ENCODE data around the gene CACNA2D3. TPM values are rescaled to one million over a fixed set of nuclear protein-coding genes. Genes with fewer than 3 reads are reported as not detected.

CACNA2D3 gene
- total RNA-seq, 4 donors from 2014 or later: 0.30 to 9.6 (median 3.9) TPM

DNA sequence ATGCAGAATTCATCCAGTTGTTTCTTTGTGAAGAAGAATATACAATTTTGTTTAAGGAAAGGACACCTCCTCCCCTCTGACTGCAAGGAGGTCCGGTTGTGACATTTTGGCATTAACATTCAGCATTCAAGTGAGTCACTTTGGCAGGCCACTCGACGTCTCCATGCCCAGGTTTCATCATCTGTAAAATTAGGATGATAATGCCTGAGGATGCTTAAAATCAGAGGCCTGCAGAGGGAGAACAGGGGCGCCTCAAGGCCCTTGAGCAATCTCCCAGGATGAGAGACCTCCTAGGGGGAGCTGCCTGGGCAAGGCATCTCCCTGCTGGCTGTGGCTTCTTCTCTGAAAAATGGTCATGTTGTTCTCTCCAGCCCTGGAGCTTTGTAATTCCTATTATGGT, 236.0 kb downstream of the CACNA2D3 start:
- Histone ChIP-seq H3K4me1 (peaks cover 0 to 9% (median 0%) of the 10 kb centered on the region in 4 donors), H3K27ac (no peak overlapping the region), H3K9me3 (no peaks in the 10 kb centered on the region), H3K36me3 (no peaks in the 10 kb centered on the region), H3K4me3 (no peak overlapping the region), H3K27me3 (no peaks in the 10 kb centered on the region)
- DNase-seq (ENCODE audit: low spot score in 2 of 2): peak in 1 of 2 donors; percentile 11
- 70 to 73% methylated on average over 4 of the region's 4 CpGs for whole genome bisulfite sequencing, 2 donors
- TF ChIP-seq POLR2A (IDR thresholded peaks at IDR 0.05) (no peak), EP300 (IDR thresholded peaks at IDR 0.05) (no peak)
- TF ChIP-seq, protein P1, sequence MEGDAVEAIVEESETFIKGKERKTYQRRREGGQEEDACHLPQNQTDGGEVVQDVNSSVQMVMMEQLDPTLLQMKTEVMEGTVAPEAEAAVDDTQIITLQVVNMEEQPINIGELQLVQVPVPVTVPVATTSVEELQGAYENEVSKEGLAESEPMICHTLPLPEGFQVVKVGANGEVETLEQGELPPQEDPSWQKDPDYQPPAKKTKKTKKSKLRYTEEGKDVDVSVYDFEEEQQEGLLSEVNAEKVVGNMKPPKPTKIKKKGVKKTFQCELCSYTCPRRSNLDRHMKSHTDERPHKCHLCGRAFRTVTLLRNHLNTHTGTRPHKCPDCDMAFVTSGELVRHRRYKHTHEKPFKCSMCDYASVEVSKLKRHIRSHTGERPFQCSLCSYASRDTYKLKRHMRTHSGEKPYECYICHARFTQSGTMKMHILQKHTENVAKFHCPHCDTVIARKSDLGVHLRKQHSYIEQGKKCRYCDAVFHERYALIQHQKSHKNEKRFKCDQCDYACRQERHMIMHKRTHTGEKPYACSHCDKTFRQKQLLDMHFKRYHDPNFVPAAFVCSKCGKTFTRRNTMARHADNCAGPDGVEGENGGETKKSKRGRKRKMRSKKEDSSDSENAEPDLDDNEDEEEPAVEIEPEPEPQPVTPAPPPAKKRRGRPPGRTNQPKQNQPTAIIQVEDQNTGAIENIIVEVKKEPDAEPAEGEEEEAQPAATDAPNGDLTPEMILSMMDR (IDR thresholded peaks at IDR 0.05): no peak

DNA sequence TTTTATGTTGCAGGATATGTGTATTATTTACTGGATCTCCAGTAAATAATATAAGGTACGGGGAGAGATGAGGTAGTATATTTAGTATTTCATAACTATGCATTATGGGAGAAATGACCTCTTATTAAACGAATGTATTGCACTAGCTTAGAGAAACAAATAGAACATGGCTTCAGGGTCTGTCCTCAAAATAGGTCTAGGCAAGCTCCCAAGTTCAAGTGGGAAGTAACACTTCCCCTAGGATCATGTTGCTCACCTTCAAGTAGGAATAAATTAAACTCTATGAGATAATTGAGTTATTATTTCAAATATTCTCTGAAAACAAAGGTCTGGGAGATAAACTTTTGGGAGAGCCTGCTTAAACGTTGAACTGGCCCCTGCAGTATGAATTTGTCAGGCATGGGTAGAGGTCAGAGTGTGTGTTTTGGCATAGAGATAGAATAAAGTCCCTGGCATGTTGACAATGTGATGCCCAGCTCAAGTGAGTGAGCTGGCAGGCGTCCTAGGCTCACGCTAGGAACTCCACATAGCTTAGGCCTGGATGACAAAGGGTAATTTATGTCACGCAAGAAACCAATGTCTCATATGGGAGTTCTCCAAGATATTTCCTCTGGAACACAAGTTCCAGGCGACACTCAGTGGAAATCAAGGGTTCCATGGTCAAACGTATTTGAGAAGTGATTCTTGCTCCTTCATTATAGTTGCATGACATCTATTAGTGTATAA, 236.8 kb downstream of the CACNA2D3 start:
- Histone ChIP-seq H3K9me3 (no peaks in the 10 kb centered on the region), H3K27ac (no peak overlapping the region), H3K36me3 (no peaks in the 10 kb centered on the region), H3K4me3 (no peak overlapping the region), H3K27me3 (no peaks in the 10 kb centered on the region), H3K4me1 (peaks cover 0 to 5% (median 0%) of the 10 kb centered on the region in 4 donors)
- no peak for DNase-seq (ENCODE audit: low spot score in 2 of 2)
- WGBS, 2 donors: 54 to 61% methylated on average over 8 of the region's 8 CpGs
- TF ChIP-seq POLR2A (IDR thresholded peaks at IDR 0.05) (no peak), EP300 (IDR thresholded peaks at IDR 0.05) (no peak)
- TF ChIP-seq, protein P1 (IDR thresholded peaks at IDR 0.05): no peak

- Histone ChIP-seq H3K27me3 (no peaks in the 10 kb centered on the region), H3K27ac (no peak overlapping the region), H3K4me3 (no peak overlapping the region), H3K36me3 (no peaks in the 10 kb centered on the region), H3K9me3 (no peaks in the 10 kb centered on the region), H3K4me1 (peaks cover 0 to 5% (median 0%) of the 10 kb centered on the region in 4 donors)
- no peak for DNase-seq (ENCODE audit: low spot score in 2 of 2)
- 46 to 49% methylated on average over 3 of the region's 3 CpGs for WGBS, 2 donors
- TF ChIP-seq EP300 (IDR thresholded peaks at IDR 0.05): no peak
- TF ChIP-seq POLR2A (IDR thresholded peaks at IDR 0.05): no peak
- TF ChIP-seq, protein P1 (IDR thresholded peaks at IDR 0.05): no peak
These were observed 238.0 kb downstream of the CACNA2D3 start for GRCh38 chr3:54360320-54360719.

- H3K4me1 ChIP-seq: peaks cover 0 to 2% (median 0%) of the 10 kb centered on the region in 4 donors
- H3K27me3 ChIP-seq: no peaks in the 10 kb centered on the region
- H3K4me3 ChIP-seq: no peak overlapping the region
- H3K27ac ChIP-seq: no peak overlapping the region
- no peaks in the 10 kb centered on the region for H3K9me3 ChIP-seq
- 90 to 96% methylated on average over 7 of the region's 7 CpGs for WGBS, 2 donors
- no peaks in the 10 kb centered on the region for H3K36me3 ChIP-seq
- DNase-seq (ENCODE audit: low spot score in 2 of 2): no peak
- TF ChIP-seq, protein P1 (IDR thresholded peaks at IDR 0.05): no peak
- TF ChIP-seq EP300 (IDR thresholded peaks at IDR 0.05): no peak
- no peak for TF ChIP-seq POLR2A (IDR thresholded peaks at IDR 0.05)
These were observed 239.5 kb downstream of the CACNA2D3 start for GRCh38 chr3:54361746-54362283.

DNA sequence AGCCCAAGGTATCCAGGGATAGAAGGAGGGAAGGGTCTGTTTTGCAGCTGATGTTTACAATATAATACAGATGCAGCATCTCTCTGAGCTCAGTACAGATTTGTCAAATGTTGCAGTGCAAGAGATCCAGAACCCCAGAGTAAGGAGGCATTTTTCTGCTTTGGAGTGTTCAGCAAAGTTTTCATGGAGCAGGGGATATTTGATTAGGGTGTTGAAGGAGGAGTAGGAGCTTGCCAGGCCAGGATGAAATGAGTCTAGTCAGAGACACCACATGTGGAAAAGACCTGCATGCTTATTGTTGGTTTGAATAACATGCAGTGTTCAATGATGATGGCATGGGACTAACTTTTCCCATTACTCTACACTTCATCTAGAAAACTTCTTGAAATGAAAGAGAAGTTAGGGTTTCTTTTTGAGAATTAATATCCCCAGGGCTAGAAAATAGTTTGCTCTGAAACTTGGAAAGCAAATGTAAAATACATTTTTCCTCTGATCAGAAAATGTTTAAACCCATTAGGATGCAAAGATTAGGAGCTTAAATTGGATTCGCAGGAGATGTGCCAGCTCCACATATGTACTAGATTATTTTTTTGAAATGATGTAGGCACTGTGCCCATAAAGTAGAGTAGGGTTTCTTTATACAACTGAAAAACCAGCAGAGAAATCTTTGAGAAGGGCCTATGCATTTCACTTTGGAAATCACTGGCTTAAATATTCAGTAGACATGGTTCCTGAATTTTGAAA, 243.8 kb downstream of the CACNA2D3 start:
- Histone ChIP-seq H3K4me3 (no peak overlapping the region), H3K9me3 (no peaks in the 10 kb centered on the region), H3K27ac (no peak overlapping the region), H3K4me1 (no peaks in the 10 kb centered on the region), H3K36me3 (no peaks in the 10 kb centered on the region), H3K27me3 (no peaks in the 10 kb centered on the region)
- no peak for DNase-seq (ENCODE audit: low spot score in 2 of 2)
- TF ChIP-seq, protein P1 (IDR thresholded peaks at IDR 0.05): no peak
- no peak for TF ChIP-seq POLR2A (IDR thresholded peaks at IDR 0.05)
- TF ChIP-seq EP300 (IDR thresholded peaks at IDR 0.05): no peak
- WGBS, 2 donors: 71 to 96% methylated on average over 1 of the region's 1 CpG

Measured in tibial nerve (tissue), 4 donors.